Uterus (tissue), 4 donors: ENCODE data around the gene UBE2E1. TPM values are rescaled to one million over a fixed set of nuclear protein-coding genes. Genes with fewer than 3 reads are reported as not detected.

Source experiments
- DNase-seq, 2 donors: peaks; one replicate each; pipeline ENCODE4 v3.0.0-alpha.2; 2019 to 2020
- H3K27ac ChIP-seq, 2 donors: fragments of 200-600 bp; sonication (generic); 1 replicate in 1 of 2; 2 replicates in 1 of 2; pipeline ENCODE4 v1.5.1; 2016 to 2018
- H3K27me3 ChIP-seq, 2 donors: fragments of 200-600 bp; sonication (generic); one replicate each; pipeline ENCODE4 v1.5.1; 2018 to 2019; ENCODE audit warnings: control low read depth in 1 of 2
- H3K36me3 ChIP-seq, 2 donors: fragments of 200-600 bp; sonication (generic); one replicate each; pipeline ENCODE4 v1.5.1; 2019; ENCODE audit warnings: control low read depth in 1 of 2
- H3K4me1 ChIP-seq, 2 donors: fragments of 200-600 bp; sonication (generic); one replicate each; pipeline ENCODE4 v1.5.1; 2018 to 2019; ENCODE audit warnings: control low read depth in 1 of 2
- H3K4me3 ChIP-seq, 2 donors: fragments of 200-600 bp; sonication (generic); 1 replicate in 1 of 2; 2 replicates in 1 of 2; pipeline ENCODE4 v1.5.1; 2018 to 2019; ENCODE audit warnings: mild to moderate bottlenecking in 1 of 2
- H3K9me3 ChIP-seq, 2 donors: fragments of 200-600 bp; sonication (generic); one replicate each; pipeline ENCODE4 v1.5.1; 2019; ENCODE audit warnings: control low read depth in 1 of 2
- POLR2A ChIP-seq, 2 donors: fragments of 450-650 bp; IDR thresholded peaks; one replicate each; pipeline ENCODE4 v1.6.1; 2016; ENCODE audit warnings: antibody characterized with exemption in 2 of 2, mild to moderate bottlenecking in 1 of 2, moderate library complexity in 1 of 2
- intact Hi-C: fragments of 100-400 bp; cut with DNase I; formaldehyde crosslinking; loops from one replicate; pipeline ENCODE4 v1.15.1; 2023; ENCODE audit warnings: low total_unique reads
- total RNA-seq, 4 donors: library from RNA; depleted of rRNA in 3 of 4; stranded (reverse); fragments of >200 nt in 3 of 4; gene quantifications; one replicate each; pipeline versions ENCODE4 v1.1.0 to v1.2.4, GENCODE V29; 2014 to 2023
- TF ChIP-seq, protein P1 (sequence below), 4 experiments: fragments of 200-600 bp in 2 of 4; fragments of 450-650 bp in 2 of 4; sonication (generic) in 2 of 4; IDR thresholded peaks; one replicate each; pipeline ENCODE4 v1.5.1; 2016 to 2019; ENCODE audit warnings: antibody characterized with exemption in 4 of 4, mild to moderate bottlenecking in 2 of 4, moderate library complexity in 1 of 4
- donor health status: DM: yes; HTN: yes; CAD: no.

The UBE2E1 gene
- total RNA-seq, 4 donors from 2014 or later = 67.9 to 158 (median 95.7) TPM

DNA sequence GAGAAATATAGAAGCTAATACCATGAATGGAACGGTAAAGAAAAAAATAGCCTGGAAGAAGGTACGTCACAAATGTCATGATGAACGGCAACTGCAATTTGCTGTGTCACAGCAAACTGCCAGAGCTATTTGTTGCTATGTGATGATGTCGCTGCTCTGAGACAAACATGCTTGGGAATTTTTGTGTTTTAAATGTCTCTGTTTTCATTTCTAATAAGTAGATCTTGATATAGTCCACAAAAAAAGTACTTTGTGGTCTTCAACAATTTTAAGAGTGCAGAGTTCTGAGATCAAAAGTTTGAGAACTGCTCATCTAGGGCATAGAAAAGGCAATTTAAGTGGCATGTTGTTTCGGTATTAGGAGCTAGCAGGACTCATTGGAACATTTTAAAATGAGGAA is 135.0 kb downstream of the UBE2E1 start:
- no peak overlapping the region for H3K27ac ChIP-seq
- no peaks in the 10 kb centered on the region for H3K4me1 ChIP-seq
- H3K9me3 ChIP-seq = no peaks in the 10 kb centered on the region
- DNase-seq = no peak
- no peaks in the 10 kb centered on the region for H3K36me3 ChIP-seq
- no peak overlapping the region for H3K4me3 ChIP-seq
- intact Hi-C loops = no loop called here
- TF ChIP-seq, protein P1, sequence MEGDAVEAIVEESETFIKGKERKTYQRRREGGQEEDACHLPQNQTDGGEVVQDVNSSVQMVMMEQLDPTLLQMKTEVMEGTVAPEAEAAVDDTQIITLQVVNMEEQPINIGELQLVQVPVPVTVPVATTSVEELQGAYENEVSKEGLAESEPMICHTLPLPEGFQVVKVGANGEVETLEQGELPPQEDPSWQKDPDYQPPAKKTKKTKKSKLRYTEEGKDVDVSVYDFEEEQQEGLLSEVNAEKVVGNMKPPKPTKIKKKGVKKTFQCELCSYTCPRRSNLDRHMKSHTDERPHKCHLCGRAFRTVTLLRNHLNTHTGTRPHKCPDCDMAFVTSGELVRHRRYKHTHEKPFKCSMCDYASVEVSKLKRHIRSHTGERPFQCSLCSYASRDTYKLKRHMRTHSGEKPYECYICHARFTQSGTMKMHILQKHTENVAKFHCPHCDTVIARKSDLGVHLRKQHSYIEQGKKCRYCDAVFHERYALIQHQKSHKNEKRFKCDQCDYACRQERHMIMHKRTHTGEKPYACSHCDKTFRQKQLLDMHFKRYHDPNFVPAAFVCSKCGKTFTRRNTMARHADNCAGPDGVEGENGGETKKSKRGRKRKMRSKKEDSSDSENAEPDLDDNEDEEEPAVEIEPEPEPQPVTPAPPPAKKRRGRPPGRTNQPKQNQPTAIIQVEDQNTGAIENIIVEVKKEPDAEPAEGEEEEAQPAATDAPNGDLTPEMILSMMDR (IDR thresholded peaks at IDR 0.05) = no peak
- no peak for TF ChIP-seq POLR2A (IDR thresholded peaks at IDR 0.05)
- no peaks in the 10 kb centered on the region for H3K27me3 ChIP-seq

Other genes starting within 250 kb of the UBE2E1 start
- 10 to 100 TPM in 3 of 4 donors, 1 to 10 TPM in 1; 3.6 to 25.0 (median 17.3) TPM for gene NKIRAS1, start 111.0 kb downstream of the UBE2E1 start, total RNA-seq
- 1,000 to 10,000 TPM; 2,242 to 5,103 (median 3,613) TPM for gene RPL15, start 111.2 kb downstream of the UBE2E1 start, total RNA-seq
- gene NR1D2, start 139.3 kb downstream of the UBE2E1 start, total RNA-seq = 10 to 100 TPM; 36.8 to 95.7 (median 60.2) TPM